NB4 (cell line): ENCODE measurements around the gene CPNE1.
A peak's percentile ranks its signal among the peaks of the same experiment; 100 is the strongest.

Experiments
- DNase-seq: peaks from one replicate; pipeline ENCODE4 v3.0.0; 2010; ENCODE audit warnings: low read depth
- H3K4me3 ChIP-seq: one replicate; pipeline ENCODE4 v1.5.1; 2011; ENCODE audit warnings: mild to moderate bottlenecking, low read depth, low read length, moderate library complexity
- CTCF ChIP-seq: IDR thresholded peaks from one replicate; pipeline ENCODE4 v1.5.1; 2012; ENCODE audit warnings: low read depth, low read length
- MAX ChIP-seq: IDR thresholded peaks from 2 replicates; pipeline ENCODE4 v1.6.1; 2011; ENCODE audit warnings: low read depth, low read length
- MYC ChIP-seq: IDR thresholded peaks from 2 replicates; pipeline ENCODE4 v1.6.1; 2011; ENCODE audit warnings: low read depth, low read length
- POLR2A ChIP-seq: IDR thresholded peaks from 2 replicates; pipeline ENCODE4 v1.6.1; 2011; ENCODE audit warnings: mild to moderate bottlenecking; ENCODE audit not compliant: insufficient read length; ENCODE audit errors: extremely low read depth

The CPNE1 gene

GRCh38 chr20:35702051-35702823 is 37.5 kb upstream of the CPNE1 start:
- TF ChIP-seq POLR2A (no peak), MYC (no peak), MAX (no peak)
- no peak overlapping the region for H3K4me3 ChIP-seq
- no peak for DNase-seq

- no peak for TF ChIP-seq POLR2A
- no peak for TF ChIP-seq MAX
- TF ChIP-seq MYC: no peak
- no peak for TF ChIP-seq CTCF
- no peak for DNase-seq
- H3K4me3 ChIP-seq: peak overlapping the region; percentile 96
Measured at GRCh38 chr20:35700625-35701148, 36.0 kb upstream of the CPNE1 start.

GRCh38 chr20:35699957-35700624 is 35.4 kb upstream of the CPNE1 start:
- H3K4me3 ChIP-seq: peak overlapping the region; percentile 96
- TF ChIP-seq POLR2A (no peak), MYC (no peak), MAX (no peak), CTCF (no peak)
- no peak for DNase-seq

GRCh38 chr20:35699127-35699956 is 34.6 kb upstream of the CPNE1 start, which contains the start of the genes NFS1 and ROMO1:
Gene NFS1, minus strand, starts transcription at chr20:35699352. Its CDS starts 64 bp downstream, at chr20:35699288.
Gene ROMO1, plus strand, starts transcription at chr20:35699405. Its CDS starts 228 bp downstream, at chr20:35699633.
- DNase-seq: peak; percentile 95
- TF ChIP-seq CTCF (no peak), MAX (peak; percentile 81), POLR2A (peak; percentile 81), MYC (peak; percentile 87)
- peak within 1 kb of the TSS; percentile 96 for H3K4me3 ChIP-seq

GRCh38 chr20:35698298-35699126 is 33.8 kb upstream of the CPNE1 start:
- peak overlapping the region; percentile 96 for H3K4me3 ChIP-seq
- TF ChIP-seq MAX: no peak
- TF ChIP-seq CTCF: no peak
- TF ChIP-seq POLR2A: no peak
- TF ChIP-seq MYC: no peak
- DNase-seq: peak; percentile 61
